A204.1 (cell line): ENCODE measurements around the gene DPP7.
"Not testable (repeated sequence)": the region's sequence is repeated elsewhere in the genome, so short reads cannot be mapped to it uniquely, and the experiment has no call there.

Experiments
- FAIRE-seq: peaks from 2 replicates; lab custom pipeline; 2012; peaks lifted over from hg19 to GRCh38; lab: Jason Lieb, UNC

DPP7 gene

DNA sequence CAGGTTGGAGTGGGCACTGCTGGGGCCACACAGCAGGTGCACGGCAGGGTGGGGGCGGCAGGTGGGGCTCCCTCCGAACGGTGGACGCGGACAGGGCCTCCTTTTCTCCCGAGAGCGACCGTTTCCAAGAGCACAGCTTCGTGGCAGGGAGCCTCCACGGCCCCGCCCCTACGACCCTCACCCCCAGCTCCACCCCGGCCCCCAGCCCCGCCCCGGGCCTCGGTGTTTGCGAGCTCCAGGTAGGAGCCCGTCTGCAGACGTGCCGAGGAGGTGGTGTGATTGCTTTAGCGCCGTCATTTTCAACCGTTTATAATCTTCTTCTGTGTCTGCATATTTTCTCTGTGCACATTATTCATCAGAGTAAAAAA is 33.2 kb upstream of the DPP7 start:
- no peak for FAIRE-seq

DNA sequence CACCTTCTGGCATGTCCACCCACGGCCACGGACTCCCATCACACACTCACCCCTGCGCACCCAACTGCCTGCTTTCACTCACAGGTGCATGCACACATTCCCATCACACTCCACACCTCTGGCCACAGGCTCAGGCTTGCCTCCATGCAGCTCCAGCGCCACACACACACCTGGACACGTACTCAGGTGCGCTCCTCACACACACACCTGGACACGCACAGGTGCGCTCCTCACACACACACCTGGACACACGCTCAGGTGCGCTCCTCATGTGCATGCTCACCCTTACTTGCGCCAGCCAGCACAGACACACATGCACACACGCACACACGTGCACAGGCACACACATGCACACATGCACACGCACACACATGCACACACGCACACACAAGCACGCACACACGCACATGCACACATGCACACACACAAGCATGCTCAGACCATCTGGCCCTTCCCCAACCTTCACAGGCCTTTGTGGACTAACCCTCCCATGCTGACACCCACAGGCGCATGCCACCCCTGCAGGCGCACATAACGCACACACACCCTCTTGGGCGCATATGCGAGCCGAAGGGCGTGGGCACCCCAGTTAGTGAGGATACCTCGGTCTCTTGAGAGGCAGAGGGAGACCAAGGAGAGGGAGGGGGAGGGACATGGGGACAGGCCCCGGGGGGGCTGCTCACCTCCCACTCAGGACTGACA is 32.7 kb upstream of the DPP7 start:
- FAIRE-seq: no peak

DNA sequence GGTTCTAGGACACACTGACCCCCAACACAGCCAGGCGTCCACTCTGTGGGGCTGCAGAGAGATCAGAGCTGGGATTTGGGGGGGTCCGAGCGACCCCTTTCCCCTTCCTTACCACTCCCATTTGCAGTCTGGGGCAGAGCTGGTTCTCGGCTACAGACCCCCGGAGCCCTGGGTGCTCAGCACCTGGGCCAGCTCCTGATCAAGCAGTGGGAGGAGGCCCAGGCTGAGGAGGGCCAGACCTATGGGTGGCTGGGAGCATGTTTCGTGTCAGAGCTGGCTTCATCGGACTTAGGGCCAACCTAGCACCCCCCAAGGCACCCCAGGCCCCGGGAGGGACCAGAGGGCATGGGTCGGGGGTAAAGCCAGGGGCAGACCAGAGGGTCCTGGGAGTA is 32.0 kb upstream of the DPP7 start:
- no peak for FAIRE-seq

DNA sequence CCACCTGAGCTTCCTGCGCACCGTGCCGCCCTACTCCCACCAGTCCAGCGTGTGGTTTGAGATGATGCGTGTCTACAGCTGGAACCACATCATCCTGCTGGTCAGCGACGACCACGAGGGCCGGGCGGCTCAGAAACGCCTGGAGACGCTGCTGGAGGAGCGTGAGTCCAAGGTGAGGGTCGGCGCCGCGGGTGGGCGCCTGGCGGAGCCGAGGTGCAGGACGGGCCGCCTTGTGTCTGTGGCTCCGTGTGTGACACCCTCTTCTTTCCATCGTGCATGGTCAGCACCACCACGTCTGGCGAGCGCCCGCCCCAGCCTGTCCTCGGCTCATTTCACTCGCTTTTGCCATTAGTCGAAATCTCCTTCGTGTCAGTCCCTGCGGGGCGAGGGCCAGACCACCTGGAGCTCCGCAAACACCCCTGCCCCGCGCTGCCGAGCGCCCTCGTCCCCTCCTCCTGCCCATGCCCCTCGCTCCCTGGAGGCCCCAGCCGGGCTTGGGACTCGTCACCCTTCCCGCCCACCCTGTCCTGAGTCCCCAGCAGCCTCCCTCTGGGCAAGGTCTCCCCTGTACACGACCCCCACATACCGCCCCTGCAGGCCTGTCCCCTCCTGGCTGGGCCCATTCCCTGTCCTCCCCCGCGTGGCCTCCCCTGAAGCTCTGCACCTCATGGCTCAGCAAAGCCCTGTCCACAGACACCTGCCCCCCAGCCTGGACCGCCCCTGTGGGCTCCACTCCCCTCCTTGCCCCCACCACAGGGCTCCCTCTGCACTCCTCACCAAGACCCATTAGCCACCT is 31.4 kb upstream of the DPP7 start:
- FAIRE-seq: no peak

DNA sequence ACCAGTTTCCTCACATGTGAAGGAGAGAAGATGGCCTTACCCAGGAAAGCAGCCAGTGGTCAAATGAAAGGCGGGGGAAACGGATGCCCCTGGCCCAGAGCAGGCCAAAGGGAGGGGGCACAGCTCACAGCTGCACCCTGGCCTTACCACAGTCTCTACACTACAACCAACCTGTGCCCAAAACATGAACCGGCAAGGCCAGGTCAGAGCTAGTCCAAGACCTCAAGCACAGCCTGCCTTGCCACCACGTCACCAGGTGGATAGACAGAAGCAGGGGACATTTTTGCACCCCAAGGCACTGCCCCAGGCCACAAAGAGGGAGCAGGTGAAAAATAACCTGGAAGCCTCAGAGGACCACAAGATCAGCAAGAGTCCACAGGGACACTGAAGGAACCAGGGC is 28.9 kb upstream of the DPP7 start:
- no peak for FAIRE-seq

DNA sequence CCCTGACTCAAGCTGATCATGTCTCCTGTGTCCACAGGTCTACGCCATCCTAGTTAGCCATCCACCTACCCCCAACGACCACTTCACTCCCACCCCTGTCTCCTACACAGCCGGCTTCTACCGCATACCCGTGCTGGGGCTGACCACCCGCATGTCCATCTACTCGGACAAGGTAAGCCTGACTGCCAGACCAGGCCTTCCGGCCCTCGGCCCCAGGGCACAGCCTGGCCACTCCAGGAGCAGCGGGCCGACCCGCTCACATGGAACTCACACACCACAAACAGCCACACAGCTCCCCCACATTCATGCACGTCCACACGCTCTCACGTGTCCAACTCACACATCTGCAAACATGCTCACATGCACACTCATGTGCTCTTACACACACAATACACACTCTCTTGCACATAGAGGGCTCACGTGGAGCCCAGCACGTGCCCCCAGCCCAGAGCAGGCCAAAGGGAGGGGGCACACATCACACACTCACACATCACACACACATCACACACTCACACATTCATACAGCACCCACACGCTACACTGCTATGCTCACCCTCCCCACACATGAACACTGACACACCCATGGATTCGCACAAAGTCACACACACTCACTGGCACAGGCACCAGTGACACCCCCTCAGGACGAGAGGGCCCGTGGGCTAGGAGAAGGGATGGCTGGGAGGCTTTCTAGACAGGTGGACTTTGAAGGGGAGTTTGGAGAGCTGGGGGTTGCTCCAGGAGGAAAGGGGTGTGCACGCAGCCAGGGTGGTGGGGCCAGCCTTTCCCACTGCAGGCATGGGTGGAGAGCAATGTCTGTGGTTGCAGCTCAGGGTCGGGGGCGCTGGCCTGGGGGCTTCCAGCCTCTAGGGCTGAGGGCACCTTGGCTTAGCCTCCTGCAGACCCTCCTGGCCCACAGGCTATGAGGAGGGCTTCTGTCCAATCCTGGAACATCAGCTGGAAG is 27.7 kb upstream of the DPP7 start:
- FAIRE-seq: no peak

DNA sequence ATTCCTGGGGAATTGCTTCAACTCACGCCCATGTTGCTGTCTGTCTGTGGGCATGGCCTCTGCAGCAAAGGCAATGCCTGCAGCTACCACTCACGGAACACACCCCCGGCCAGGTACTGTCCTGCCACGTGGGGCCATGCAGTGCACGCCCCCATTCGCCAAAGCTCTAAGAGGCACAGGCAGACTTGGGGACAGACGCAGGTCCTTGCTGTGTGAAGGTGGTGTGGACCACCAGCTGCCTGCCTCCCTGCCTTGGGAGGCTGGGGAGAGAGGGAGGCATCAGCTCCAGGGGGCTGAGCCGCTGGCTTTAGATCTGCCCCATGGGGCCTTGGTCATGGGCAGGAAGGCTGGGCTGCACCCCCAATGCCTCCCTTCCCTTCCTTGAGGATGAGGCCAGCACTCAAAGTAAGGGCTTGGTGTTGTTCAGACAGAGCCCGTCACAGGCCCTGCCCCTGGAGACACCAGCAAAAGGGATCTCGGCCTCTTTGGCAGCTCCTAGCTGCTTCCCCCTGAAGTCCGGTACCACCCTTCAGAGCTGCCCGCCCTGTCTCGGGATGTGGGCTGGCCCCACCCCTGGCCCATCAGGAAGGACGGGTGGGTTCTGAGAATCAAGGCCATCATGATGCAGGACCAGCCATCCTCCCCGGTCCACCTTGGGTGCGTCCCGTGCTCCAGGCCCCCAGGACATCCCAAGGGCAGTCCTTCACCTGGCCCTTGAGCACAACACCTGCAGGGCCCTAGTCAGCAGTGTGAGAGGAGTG is 26.7 kb upstream of the DPP7 start:
- no peak for FAIRE-seq

DNA sequence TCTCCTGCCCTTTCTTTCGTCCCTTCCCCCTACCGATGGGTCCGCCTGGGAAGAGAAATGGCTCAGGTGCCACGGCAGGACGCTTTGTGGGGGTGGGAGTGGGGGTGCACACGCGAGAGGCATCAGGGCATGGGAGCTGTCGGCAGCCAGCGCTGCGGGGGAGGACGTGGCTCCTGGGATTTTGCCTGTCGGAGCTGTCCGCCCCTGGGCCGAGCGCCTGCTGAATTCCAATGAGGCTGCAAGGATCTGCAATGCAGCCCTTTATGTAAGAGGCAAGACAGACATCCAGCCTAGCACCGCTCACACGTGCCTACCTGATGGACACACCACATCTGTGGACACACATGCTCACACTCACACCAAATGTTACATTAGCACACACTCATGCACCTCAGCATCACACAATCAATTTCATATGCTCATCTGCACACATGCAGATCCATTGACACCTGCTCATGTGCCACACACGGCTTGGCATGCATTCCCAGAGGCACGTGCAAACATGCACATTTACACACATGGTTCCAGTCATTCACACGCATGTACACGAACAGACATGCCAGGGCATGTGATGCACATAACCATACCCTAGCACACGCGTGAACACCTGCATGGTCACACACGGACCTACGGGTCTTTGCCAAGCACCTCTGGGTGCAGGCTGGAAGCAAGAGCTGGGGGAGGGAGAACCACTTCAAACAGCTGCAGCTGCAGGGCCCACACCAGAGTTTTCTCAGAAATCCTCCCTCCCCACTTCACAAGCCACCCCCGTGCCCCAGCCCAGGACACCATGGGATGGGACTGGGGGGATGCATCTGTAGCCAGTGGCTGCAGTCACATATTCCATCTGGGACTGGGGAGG is 25.8 kb upstream of the DPP7 start:
- no peak for FAIRE-seq

DNA sequence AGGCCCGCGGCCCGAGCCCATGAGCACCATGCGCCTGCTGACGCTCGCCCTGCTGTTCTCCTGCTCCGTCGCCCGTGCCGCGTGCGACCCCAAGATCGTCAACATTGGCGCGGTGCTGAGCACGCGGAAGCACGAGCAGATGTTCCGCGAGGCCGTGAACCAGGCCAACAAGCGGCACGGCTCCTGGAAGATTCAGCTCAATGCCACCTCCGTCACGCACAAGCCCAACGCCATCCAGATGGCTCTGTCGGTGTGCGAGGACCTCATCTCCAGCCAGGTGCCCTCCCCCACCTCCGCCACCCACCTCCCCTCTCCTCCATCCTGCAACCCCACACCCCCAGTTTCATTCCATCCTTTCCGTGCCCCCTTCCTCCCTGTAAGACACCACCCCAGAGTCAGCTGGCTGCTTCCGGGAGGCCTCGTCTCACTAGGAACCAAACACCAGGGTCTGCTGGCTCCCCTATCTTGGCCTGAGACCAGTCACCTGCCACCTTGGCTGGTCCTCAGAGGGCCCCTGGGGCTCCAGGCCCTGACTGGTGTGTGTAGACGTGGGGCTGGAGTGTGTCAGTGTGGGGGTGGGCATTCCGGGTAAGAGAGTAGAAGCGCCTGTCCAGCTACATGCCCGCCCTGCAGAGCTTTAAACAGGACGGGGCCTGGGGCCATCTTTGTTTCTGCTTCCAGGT is 25.1 kb upstream of the DPP7 start:
- FAIRE-seq: no peak

DNA sequence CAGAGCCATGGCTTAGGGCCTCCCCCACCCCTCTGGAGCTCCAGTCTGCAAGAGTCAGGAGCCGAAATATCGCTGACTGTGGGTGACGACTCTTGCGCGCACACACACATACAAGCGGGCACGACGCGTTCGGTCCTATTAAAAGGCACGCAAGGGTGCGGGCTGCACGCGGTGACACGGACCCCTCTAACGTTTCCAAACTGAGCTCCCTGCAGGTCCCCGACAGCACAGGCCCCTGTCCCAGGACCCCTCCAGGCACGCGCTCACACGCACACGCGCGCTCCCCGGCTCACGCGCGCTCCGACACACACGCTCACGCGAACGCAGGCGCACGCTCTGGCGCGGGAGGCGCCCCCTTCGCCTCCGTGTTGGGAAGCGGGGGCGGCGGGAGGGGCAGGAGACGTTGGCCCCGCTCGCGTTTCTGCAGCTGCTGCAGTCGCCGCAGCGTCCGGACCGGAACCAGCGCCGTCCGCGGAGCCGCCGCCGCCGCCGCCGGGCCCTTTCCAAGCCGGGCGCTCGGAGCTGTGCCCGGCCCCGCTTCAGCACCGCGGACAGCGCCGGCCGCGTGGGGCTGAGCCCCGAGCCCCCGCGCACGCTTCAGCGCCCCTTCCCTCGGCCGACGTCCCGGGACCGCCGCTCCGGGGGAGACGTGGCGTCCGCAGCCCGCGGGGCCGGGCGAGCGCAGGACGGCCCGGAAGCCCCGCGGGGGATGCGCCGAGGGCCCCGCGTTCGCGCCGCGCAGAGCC is 24.4 kb upstream of the DPP7 start, which contains the start of gene GRIN1:
TSS of gene GRIN1 (plus strand) at position 433 of the 746 bp plus-strand sequence. CDS start 333 bp downstream, outside the sequence.
- FAIRE-seq: no peak

DNA sequence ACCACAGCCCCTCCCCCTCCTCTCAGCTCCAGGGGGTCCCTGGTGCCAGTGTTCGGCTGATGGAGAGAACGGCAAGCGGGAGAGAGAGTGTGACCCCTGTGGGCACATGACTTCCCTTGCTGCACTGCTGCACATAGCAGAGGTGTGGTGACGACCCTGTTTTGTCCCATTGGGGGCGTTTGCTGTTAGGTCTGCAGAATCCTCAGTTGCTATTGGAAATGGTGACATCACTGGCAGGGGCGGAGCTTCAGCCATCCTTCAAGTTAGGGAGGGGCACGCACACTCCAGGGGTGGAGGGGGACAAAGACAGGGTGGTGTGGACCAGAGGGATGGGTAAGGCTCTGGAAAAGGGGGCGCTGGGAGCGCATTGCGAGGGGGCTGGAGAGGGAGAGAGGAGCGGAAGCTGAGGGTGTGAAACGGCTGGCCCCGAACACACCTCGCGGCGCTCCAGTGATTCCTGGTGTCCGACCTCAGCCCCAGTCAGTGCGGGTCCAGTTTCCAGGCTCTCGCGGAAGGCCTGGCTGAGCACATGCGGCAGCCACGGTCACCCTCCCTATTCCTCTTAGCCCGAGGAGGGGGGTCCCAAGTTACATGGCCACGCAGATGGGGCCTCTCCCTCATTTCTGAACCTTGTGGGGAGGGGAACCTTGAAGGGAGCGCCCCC is 23.7 kb upstream of the DPP7 start:
- no peak for FAIRE-seq

DNA sequence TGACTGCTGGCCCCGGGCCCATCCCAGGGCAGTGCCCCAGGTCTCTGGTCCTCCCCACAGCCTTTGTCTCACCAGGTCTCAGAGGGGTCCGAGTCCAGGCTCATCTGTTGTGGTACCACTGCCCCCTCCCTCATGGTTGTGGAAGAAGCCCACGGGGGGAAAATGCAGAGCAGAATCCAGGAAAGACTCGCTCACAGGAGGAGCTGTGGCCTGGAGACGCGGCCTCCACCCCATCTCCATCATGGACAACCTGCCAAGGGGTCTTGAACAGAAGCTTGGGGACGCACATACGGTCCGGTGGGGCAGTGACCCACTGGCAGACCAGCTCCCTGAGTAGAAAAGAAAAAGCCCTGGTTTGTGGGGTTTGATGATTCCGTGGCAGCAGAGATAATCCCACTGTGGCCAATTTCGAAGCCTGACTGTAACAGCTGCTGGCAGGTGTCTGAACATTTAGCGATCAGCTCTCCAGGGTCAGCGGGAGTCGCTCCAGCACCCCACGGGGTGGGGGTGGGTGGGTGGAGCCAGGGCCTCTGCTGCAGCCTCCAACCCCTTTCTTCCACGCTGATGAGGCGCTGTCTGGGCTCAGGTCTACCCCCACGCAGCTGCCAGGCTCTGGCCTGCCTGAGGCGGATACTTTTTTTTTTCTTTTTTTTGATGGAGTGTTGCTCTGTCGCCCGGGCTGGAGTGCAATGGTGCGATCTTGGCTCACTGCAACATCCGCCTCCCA is 22.5 kb upstream of the DPP7 start:
- no peak for FAIRE-seq

DNA sequence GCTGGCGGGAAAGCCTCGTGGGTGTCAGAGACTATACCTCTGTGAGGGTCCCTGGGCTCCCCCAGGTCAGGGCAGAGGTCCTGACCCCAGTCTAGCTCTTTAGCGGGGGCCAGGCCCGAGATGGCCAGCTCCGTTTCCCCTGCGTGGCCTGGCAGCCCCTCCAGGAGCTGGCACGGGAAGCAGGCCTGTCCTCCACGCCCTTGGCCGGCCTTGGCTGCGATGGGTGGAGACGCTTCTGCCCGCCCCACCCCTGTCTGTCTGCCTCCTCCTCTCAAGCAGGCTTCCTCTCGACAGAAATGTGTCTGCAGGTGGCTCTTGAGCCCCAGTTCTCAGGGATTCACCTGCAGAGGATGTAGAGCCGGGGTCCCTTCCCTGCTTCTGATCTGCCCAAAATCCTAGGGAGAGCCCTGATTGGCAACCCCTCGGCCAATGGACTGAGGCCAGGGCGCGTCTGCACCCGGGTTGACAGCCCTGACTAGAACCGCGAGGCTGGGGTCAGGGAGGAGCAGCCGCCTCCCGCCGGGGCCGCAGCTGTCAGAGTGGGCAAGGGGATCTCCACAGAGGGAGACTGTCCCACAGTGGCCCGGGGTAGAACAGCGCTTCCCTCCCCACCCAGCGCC is 21.8 kb upstream of the DPP7 start:
- no peak for FAIRE-seq

DNA sequence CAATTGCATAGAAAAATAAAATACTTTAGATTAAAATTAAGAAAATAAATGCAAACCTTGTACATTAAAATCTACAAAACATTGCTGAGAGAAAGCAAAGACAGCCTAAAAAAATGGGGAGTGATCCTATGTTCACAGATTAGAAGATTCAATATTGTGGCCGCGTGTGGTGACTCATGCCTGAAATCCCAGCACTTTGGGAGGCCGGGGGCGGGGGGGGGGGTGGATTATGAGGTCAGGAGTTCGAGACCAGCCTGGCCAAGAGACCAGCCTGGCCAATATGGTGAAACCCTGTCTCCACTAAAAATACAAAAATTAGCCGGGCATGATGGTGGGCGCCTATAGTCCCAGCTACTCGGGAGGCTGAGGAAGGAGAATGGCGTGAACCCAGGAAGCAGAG is 20.6 kb upstream of the DPP7 start:
- FAIRE-seq: not testable (repeated sequence)

DNA sequence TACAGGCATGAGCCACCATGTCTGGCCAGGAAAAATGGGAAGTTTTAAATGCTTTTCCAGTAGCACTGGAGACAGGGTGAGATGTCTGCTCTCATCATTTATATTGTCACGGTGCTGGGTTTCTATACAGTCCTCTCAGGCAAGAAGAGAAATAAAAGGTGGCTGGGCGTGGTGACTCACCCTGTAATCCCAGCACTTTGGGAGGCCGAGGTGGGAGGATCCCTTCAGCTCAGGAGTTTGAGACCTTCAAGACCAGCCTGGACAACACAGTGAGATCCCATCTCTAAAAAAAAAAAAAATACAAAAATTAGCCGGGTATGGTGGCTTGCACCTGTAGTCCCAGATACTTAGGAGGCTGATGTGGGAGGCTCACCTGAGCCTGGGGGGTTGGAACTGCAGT is 19.7 kb upstream of the DPP7 start:
- no peak for FAIRE-seq

DNA sequence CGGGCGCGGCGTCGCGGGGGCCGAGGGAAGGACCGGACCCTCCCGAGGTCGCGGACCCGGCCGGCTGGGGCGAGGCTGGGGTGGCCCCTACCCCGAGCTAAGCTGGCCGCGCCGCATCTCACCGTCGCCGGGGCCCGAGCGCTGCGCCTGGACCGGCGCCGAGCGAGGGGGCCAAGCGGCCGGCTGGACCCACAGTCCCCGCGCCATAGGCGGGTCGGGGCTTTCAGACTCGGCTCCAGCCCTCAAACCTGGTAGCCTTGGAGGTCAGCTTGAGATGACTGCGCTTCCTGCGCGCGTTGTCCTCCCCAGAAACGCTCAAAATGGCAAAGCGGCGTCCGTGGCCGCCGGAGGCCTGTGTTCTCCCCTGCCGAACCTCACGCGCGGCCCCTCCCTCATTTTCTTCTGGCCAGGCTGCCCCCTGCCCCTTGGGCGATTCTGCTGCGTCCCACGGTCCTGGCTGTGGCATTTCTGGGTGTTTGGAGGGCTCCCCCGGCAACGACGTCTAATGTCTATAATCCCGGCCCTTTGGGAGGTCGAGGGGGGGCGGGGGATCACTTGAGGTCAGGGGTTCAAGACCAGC is 15.7 kb upstream of the DPP7 start:
- FAIRE-seq: no peak

DNA sequence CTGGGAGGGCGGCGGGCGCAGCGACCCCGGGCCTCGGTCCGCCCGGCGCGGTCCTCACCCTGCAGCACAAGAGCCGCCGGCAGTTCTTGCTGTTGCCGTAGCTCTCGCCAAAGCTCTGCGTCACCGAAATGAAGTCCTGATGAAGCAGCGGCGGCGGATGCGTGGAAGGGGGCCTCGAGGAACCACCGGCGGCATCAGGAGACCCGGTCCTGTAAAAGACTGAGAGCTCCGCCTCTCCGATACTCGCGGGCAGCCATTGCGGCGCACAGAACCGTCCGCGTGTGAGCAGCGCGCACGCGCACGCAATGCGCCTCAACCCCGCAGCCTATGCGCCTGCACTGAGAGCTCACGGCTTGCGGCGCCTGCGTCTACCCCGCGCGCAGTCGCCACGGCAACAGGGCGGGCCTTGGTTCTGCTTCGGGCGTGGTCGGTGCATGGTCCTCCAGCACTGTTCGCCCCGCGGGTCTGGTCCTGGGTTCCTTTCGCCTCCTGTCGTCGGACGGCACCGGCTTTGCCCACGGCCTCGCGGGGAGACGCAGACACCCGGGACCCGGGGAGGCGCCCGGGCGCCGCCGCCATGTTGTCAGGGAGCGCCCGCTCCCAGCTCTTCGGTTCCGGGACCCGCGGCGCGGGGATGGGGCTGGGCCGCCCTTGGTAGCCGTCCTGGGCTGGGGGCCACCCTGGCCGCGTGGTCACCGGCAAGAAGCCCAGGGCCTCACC is 15.1 kb upstream of the DPP7 start:
- FAIRE-seq: no peak
